HG03280 (cell line): Measurements from ENCODE around the gene JPH2.
A peak's percentile ranks its signal among the peaks of the same experiment; 100 is the strongest.

Experiments used
- ATAC-seq: cut with Tn5 transposase; IDR thresholded peaks from one replicate; pipeline ENCODE4 v1.9.1; 2021; ENCODE audit warnings: mild to moderate bottlenecking, moderate library complexity; ENCODE audit not compliant: unreplicated experiment

Gene JPH2

GRCh38 chr20:44080646-44081267, 106.2 kb downstream of the JPH2 start:
- ATAC-seq, result peak; percentile 86

- no peak for ATAC-seq
These were observed 106.9 kb downstream of the JPH2 start for GRCh38 chr20:44080064-44080463.

GRCh38 chr20:44079291-44079690, 107.7 kb downstream of the JPH2 start:
- no peak for ATAC-seq

GRCh38 chr20:44075950-44076232, 111.1 kb downstream of the JPH2 start:
- no peak for ATAC-seq

GRCh38 chr20:44075191-44075949, 111.6 kb downstream of the JPH2 start:
- no peak for ATAC-seq

- ATAC-seq, result no peak
These were observed 112.5 kb downstream of the JPH2 start for GRCh38 chr20:44074252-44075151.

GRCh38 chr20:44073675-44074071, 113.3 kb downstream of the JPH2 start:
- ATAC-seq, result no peak

GRCh38 chr20:44073011-44073674, 113.8 kb downstream of the JPH2 start:
- no peak for ATAC-seq

GRCh38 chr20:44072384-44072783, 114.6 kb downstream of the JPH2 start:
- no peak for ATAC-seq

- ATAC-seq, result no peak
These were observed 115.4 kb downstream of the JPH2 start for GRCh38 chr20:44071526-44072111.

GRCh38 chr20:44071057-44071456, 115.9 kb downstream of the JPH2 start:
- ATAC-seq, result no peak

- ATAC-seq, result no peak
These were observed 116.7 kb downstream of the JPH2 start for GRCh38 chr20:44070139-44070900.

- peak; percentile 70 for ATAC-seq
These were observed 117.6 kb downstream of the JPH2 start for GRCh38 chr20:44069203-44070011.

- peak; percentile 10 for ATAC-seq
These were observed 118.4 kb downstream of the JPH2 start for GRCh38 chr20:44068316-44069201.

- no peak for ATAC-seq
These were observed 119.3 kb downstream of the JPH2 start for GRCh38 chr20:44067650-44068081.

- no peak for ATAC-seq
These were observed 120.1 kb downstream of the JPH2 start for GRCh38 chr20:44066645-44067606.
